GM23338 (cell line): ENCODE data around the gene GJA4.

ENCODE experiments used
- CREB1 ChIP-seq: fragments of 250-450 bp; sonication (Bioruptor Pico); IDR thresholded peaks from 2 replicates; pipeline ENCODE4 v1.5.0; 2020; ENCODE audit warnings: low read depth, mild to moderate bottlenecking, moderate library complexity
- EZH2 ChIP-seq: fragments of 200-600 bp; sonication (generic); IDR thresholded peaks from one replicate; pipeline ENCODE4 v1.8.0; 2017; ENCODE audit warnings: antibody characterized with exemption, mild to moderate bottlenecking, low read depth; ENCODE audit not compliant: unreplicated experiment
- EZH2phosphoT487 ChIP-seq: fragments of 200-600 bp; sonication (generic); IDR thresholded peaks from one replicate; pipeline ENCODE4 v1.8.1; 2018; ENCODE audit warnings: antibody characterized with exemption; ENCODE audit not compliant: unreplicated experiment
- POLR2AphosphoS5 ChIP-seq: IDR thresholded peaks from 2 replicates; pipeline ENCODE4 v1.6.1; 2016; ENCODE audit warnings: antibody characterized with exemption, low read depth
- REST ChIP-seq: IDR thresholded peaks from one replicate; pipeline ENCODE4 v1.6.1; 2018; ENCODE audit warnings: antibody characterized with exemption; ENCODE audit not compliant: unreplicated experiment
- ZNF114 ChIP-seq: fragments of 250-450 bp; sonication (Bioruptor Pico); IDR thresholded peaks from 2 replicates; pipeline ENCODE4 v1.5.0; 2020; ENCODE audit warnings: mild to moderate bottlenecking, moderate library complexity
- ZNF331 ChIP-seq: fragments of 250-450 bp; sonication (Bioruptor Pico); IDR thresholded peaks from 2 replicates; pipeline ENCODE4 v1.5.0; 2020; ENCODE audit warnings: low read depth, mild to moderate bottlenecking, moderate library complexity
- ZNF462 ChIP-seq: fragments of 250-450 bp; sonication (Bioruptor Pico); IDR thresholded peaks from 2 replicates; pipeline ENCODE4 v1.5.0; 2020; ENCODE audit warnings: mild to moderate bottlenecking, moderate library complexity
- TF ChIP-seq, protein P1 (sequence below), 2 experiments: fragments of 200-600 bp in 1 of 2; sonication (generic) in 1 of 2; conservative IDR thresholded peaks; 2 replicates each; pipeline versions ENCODE4 v1.5.1 to v1.6.1; 2016 to 2017; ENCODE audit warnings: antibody characterized with exemption in 2 of 2, low read depth in 2 of 2, mild to moderate bottlenecking in 2 of 2, moderate library complexity in 1 of 2

GRCh38 chr1:34803770-34804169 lies 11.0 kb downstream of the GJA4 start:
- TF ChIP-seq, protein P1, sequence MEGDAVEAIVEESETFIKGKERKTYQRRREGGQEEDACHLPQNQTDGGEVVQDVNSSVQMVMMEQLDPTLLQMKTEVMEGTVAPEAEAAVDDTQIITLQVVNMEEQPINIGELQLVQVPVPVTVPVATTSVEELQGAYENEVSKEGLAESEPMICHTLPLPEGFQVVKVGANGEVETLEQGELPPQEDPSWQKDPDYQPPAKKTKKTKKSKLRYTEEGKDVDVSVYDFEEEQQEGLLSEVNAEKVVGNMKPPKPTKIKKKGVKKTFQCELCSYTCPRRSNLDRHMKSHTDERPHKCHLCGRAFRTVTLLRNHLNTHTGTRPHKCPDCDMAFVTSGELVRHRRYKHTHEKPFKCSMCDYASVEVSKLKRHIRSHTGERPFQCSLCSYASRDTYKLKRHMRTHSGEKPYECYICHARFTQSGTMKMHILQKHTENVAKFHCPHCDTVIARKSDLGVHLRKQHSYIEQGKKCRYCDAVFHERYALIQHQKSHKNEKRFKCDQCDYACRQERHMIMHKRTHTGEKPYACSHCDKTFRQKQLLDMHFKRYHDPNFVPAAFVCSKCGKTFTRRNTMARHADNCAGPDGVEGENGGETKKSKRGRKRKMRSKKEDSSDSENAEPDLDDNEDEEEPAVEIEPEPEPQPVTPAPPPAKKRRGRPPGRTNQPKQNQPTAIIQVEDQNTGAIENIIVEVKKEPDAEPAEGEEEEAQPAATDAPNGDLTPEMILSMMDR (conservative IDR thresholded peaks at IDR 0.05; ENCODE audit: low read depth in 2 of 2) = no peak
- TF ChIP-seq POLR2AphosphoS5 = no peak
- TF ChIP-seq EZH2 = no peak
- no peak for TF ChIP-seq EZH2phosphoT487
- no peak for TF ChIP-seq CREB1 (CRISPR knock-in tag)
- no peak for TF ChIP-seq REST
- no peak for TF ChIP-seq ZNF331 (CRISPR knock-in tag)
- TF ChIP-seq ZNF462 (CRISPR knock-in tag) = no peak
- TF ChIP-seq ZNF114 (CRISPR knock-in tag) = no peak
